B cell (primary cell): ENCODE measurements around the gene PITPNM3. TPM values are rescaled to one million over a fixed set of nuclear protein-coding genes. Genes with fewer than 3 reads are reported as not detected.

Experiments used
- ATAC-seq: fragments of 200-7000 bp; cut with Tn5 transposase; one replicate; pipeline ENCODE4 v1.10.0; 2021; ENCODE audit warnings: low read depth, mild to moderate bottlenecking, moderate number of reproducible peaks, moderate library complexity
- CTCF ChIA-PET: fragments of 350-600 bp; sonication (Branson Sonifier 250); formaldehyde crosslinking; loops from one replicate; lab custom pipeline; 2021; ENCODE audit warnings: antibody characterized with exemption, inconsistent platforms; lab: Charles Lee
- POLR2A ChIA-PET: fragments of 350-600 bp; sonication (Branson Sonifier 250); formaldehyde crosslinking; loops from one replicate; lab custom pipeline; 2021; ENCODE audit warnings: antibody characterized with exemption; lab: Charles Lee
- DNase-seq: peaks from one replicate; pipeline ENCODE4 v3.0.0; 2013
- H2AFZ ChIP-seq: 2 replicates; pipeline ENCODE4 v1.6.1; 2012; ENCODE audit warnings: mild to moderate bottlenecking, low read depth, low read length; ENCODE audit not compliant: insufficient read depth, poor library complexity, severe bottlenecking
- H3K27ac ChIP-seq, 2 donors: 1 replicate in 1 of 2; 2 replicates in 1 of 2; pipeline ENCODE4 v1.5.1; 2012 to 2013; ENCODE audit warnings: low read length in 2 of 2, mild to moderate bottlenecking in 2 of 2, moderate library complexity in 1 of 2
- H3K27me3 ChIP-seq, 4 experiments: fragments of 200-600 bp in 1 of 4; sonication (generic) in 1 of 4; replicated peaks in 1 of 4; 1 replicate in 2 of 4; 2 replicates in 2 of 4; pipeline versions ENCODE4 v1.6.1 to v1.7.0; 2013 to 2016; ENCODE audit warnings: low read length in 3 of 4, mild to moderate bottlenecking in 2 of 4, mixed read lengths in 1 of 4, moderate library complexity in 1 of 4; ENCODE audit not compliant: insufficient read depth in 4 of 4, control insufficient read depth in 3 of 4; ENCODE audit errors: control extremely low read depth in 1 of 4
- H3K36me3 ChIP-seq, 2 experiments: replicated peaks in 1 of 2; 1 replicate in 1 of 2; 2 replicates in 1 of 2; pipeline versions ENCODE4 v1.6.1 to v1.7.1; 2013; ENCODE audit warnings: low read length in 1 of 2; ENCODE audit not compliant: insufficient read depth in 2 of 2, control insufficient read depth in 1 of 2; ENCODE audit errors: control extremely low read depth in 1 of 2, extremely low read depth in 1 of 2
- H3K4me1 ChIP-seq, 2 donors: fragments of 200-600 bp in 1 of 2; sonication (generic) in 1 of 2; 1 replicate in 1 of 2; 2 replicates in 1 of 2; pipeline versions ENCODE4 v1.5.1 to v1.6.1; 2013 to 2017; ENCODE audit warnings: low read length in 2 of 2; ENCODE audit not compliant: control insufficient read depth in 2 of 2, insufficient read depth in 2 of 2
- H3K4me2 ChIP-seq: replicated peaks from 2 replicates; pipeline ENCODE3; 2012; ENCODE audit warnings: mild to moderate bottlenecking, low read depth, low read length; ENCODE audit not compliant: poor library complexity, severe bottlenecking
- H3K4me3 ChIP-seq, 5 experiments: fragments of 200-600 bp in 1 of 5; sonication (generic) in 1 of 5; 1 replicate in 3 of 5; 2 replicates in 2 of 5; pipeline versions ENCODE4 v1.5.1 to v1.7.0; 2011 to 2016; ENCODE audit warnings: low read length in 4 of 5, mild to moderate bottlenecking in 4 of 5, low read depth in 2 of 5, control low read depth in 1 of 5, moderate library complexity in 1 of 5; ENCODE audit not compliant: insufficient read depth in 1 of 5; ENCODE audit errors: control extremely low read depth in 1 of 5, extremely low read depth in 1 of 5
- H3K79me2 ChIP-seq: fragments of 200-600 bp; sonication (generic); one replicate; pipeline ENCODE4 v1.6.0; 2016; ENCODE audit warnings: low read length; ENCODE audit not compliant: control insufficient read depth, insufficient read depth
- H3K9ac ChIP-seq: fragments of 200-600 bp; sonication (generic); 2 replicates; pipeline ENCODE4 v1.6.1; 2017; ENCODE audit warnings: mild to moderate bottlenecking, low read length, moderate library complexity
- H3K9me3 ChIP-seq, 3 donors: one replicate each; pipeline versions ENCODE4 v1.6.1 to v1.7.1; 2013; ENCODE audit warnings: low read length in 2 of 3; ENCODE audit not compliant: control insufficient read depth in 2 of 3, insufficient read depth in 1 of 3; ENCODE audit errors: control extremely low read depth in 1 of 3
- H4K20me1 ChIP-seq: 2 replicates; pipeline ENCODE4 v1.6.0; 2012; ENCODE audit warnings: mild to moderate bottlenecking, low read length; ENCODE audit not compliant: insufficient read depth, control insufficient read depth, poor library complexity, severe bottlenecking
- H3K27ac Mint-ChIP-seq: one replicate; pipeline ENCODE4 v1.8.0; 2021; ENCODE audit warnings: mixed read lengths
- H3K27me3 Mint-ChIP-seq: one replicate; pipeline ENCODE4 v1.8.0; 2021; ENCODE audit warnings: mixed read lengths
- H3K4me1 Mint-ChIP-seq: one replicate; pipeline ENCODE4 v1.8.0; 2021; ENCODE audit warnings: mixed read lengths
- H3K4me3 Mint-ChIP-seq: one replicate; pipeline ENCODE4 v1.8.0; 2021; ENCODE audit warnings: mixed read lengths
- H3K9me3 Mint-ChIP-seq: one replicate; pipeline ENCODE4 v1.8.0; 2022; ENCODE audit warnings: mixed read lengths; ENCODE audit not compliant: insufficient read depth
- EZH2 ChIP-seq: IDR thresholded peaks from 2 replicates; pipeline ENCODE4 v1.6.1; 2012; ENCODE audit warnings: borderline replicate concordance, low read depth, mild to moderate bottlenecking, moderate library complexity, low read length; ENCODE audit not compliant: insufficient read depth, poor library complexity, severe bottlenecking
- whole genome bisulfite sequencing: methylation state at CpG from one replicate; pipeline ENCODE4 v1.1.5; 2013; ENCODE audit warnings: missing lambda C conversion rate; ENCODE audit not compliant: insufficient coverage; 5-methylcytosine and 5-hydroxymethylcytosine counted together
- intact Hi-C: fragments of 100-400 bp; cut with micrococcal nuclease; formaldehyde crosslinking; loops from one replicate; pipeline ENCODE4 v1.10.0; 2022
- polyA plus RNA-seq: library from polyadenylated mRNA; depleted of rRNA; stranded (reverse); fragments of >200 nt; gene quantifications from 2 replicates; pipeline ENCODE4 v1.2.3, GENCODE V29; 2012
- total RNA-seq, 2 donors: library from RNA; stranded (reverse); fragments of 120-200 nt in 1 of 2; gene quantifications; 1 replicate in 1 of 2; 2 replicates in 1 of 2; pipeline versions ENCODE4 v1.2.3 to v1.2.4, GENCODE V29; 2013 to 2022
- TF ChIP-seq, protein P1 (sequence below): fragments of 200-600 bp; IDR thresholded peaks from one replicate; pipeline ENCODE4 v1.8.0; 2022; ENCODE audit warnings: antibody characterized with exemption, mild to moderate bottlenecking

Gene PITPNM3
- total and polyA plus RNA-seq, 2 donors (not counting 1 experiment from before 2014, with no cell fraction given), result 0.31 to 0.49 TPM

DNA sequence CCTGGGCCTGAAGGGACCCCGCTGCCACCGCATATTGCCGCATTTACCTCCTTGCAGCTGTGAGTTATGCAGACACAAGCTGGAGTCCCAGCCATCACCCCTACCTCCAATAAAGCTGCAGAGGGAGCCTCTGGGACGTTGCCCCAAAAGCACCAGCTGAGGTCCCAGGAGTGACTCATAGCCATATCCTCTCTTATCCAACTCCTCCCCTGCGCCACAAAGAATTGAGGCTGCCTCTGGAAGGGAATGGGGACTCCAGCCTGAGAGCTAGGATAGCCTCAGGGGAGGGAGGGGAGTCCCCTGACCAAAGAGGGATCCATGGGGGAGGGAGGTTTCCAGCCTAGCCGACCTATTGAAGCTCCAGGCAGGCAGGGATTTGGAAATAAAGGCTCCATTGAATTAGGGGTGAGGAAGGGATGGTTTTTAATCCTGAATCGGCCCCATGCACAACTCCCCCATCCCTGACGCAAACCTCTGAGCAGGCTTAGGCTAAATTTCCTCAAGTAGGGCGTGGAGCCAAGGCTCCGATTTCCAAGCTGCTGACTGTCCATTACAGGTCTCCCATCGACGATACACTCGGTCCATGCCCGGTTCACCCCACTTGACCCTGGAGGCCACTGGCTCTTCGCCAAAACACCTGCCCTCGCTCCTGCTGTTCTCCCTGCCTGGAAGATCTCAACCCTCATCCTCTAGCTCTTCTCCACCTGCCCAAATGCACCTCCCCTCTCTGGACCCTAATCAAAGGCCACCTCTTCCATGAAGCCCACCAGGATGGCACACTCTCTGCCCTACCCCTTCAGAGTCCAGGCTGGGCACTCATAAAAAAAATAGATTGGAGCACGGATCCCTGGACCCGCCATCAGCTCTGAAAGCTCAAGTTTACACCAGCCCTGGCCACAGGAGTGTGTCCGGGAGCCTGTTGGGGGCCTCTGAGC, 84.6 kb downstream of the PITPNM3 start:
- Histone ChIP-seq H3K4me1 (peaks cover 0 to 2% of the 10 kb centered on the region in 2 donors), H3K27me3 (no peaks in the 10 kb centered on the region), H3K9ac (no peak overlapping the region), H3K36me3 (no peaks in the 10 kb centered on the region), H3K79me2 (no peaks in the 10 kb centered on the region), H3K27ac (no peak overlapping the region), H4K20me1 (no peaks in the 10 kb centered on the region), H3K4me2 (no peak overlapping the region), H3K9me3 (peaks cover 0 to 3% (median 0%) of the 10 kb centered on the region in 3 donors), H2AFZ (no peak overlapping the region), H3K4me3 (no peak overlapping the region)
- no peaks in the 10 kb centered on the region for H3K9me3 Mint-ChIP-seq
- 93% methylated on average over 17 of the region's 19 CpGs for WGBS
- H3K4me1 Mint-ChIP-seq, result peaks cover 4% of the 10 kb centered on the region
- H3K27ac Mint-ChIP-seq, result no peak overlapping the region
- intact Hi-C loops, result loop anchor here (2.0 to 5.0 kb wide), 3 partner anchors 126 to 231 kb away; no protein-coding TSS in a partner anchor
- H3K4me3 Mint-ChIP-seq, result no peak overlapping the region
- ChIA-PET POLR2A (no interaction called here), CTCF (interaction anchor here (0.5 to 4.0 kb wide), 11 partner anchors 11 to 938 kb away, joined by 3 to 24 read pairs (median 6); partner anchors contain the start of gene AIPL1)
- peaks cover 11% of the 10 kb centered on the region for H3K27me3 Mint-ChIP-seq
- DNase-seq (no peak), ATAC-seq (no peak)
- no peak for TF ChIP-seq EZH2
- TF ChIP-seq, protein P1, sequence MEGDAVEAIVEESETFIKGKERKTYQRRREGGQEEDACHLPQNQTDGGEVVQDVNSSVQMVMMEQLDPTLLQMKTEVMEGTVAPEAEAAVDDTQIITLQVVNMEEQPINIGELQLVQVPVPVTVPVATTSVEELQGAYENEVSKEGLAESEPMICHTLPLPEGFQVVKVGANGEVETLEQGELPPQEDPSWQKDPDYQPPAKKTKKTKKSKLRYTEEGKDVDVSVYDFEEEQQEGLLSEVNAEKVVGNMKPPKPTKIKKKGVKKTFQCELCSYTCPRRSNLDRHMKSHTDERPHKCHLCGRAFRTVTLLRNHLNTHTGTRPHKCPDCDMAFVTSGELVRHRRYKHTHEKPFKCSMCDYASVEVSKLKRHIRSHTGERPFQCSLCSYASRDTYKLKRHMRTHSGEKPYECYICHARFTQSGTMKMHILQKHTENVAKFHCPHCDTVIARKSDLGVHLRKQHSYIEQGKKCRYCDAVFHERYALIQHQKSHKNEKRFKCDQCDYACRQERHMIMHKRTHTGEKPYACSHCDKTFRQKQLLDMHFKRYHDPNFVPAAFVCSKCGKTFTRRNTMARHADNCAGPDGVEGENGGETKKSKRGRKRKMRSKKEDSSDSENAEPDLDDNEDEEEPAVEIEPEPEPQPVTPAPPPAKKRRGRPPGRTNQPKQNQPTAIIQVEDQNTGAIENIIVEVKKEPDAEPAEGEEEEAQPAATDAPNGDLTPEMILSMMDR, result no peak
